HL-60 (cell line): ENCODE results near the gene BABAM2.
"Not testable (repeated sequence)": the region's sequence is repeated elsewhere in the genome, so short reads cannot be mapped to it uniquely, and the experiment has no call there.

Source experiments
- DNase-seq, 2 experiments: peaks; one replicate each; pipeline ENCODE4 v3.0.0-alpha.2; 2010 to 2020; ENCODE audit warnings: low read depth in 1 of 2, low spot score in 1 of 2
- H3K27ac ChIP-seq: fragments of 250-450 bp; sonication (Bioruptor Pico); replicated peaks from 2 replicates; pipeline ENCODE4 v1.5.1; 2020; ENCODE audit warnings: mild to moderate bottlenecking, moderate library complexity
- H3K27me3 ChIP-seq: fragments of 250-450 bp; sonication (Bioruptor Pico); 2 replicates; pipeline ENCODE4 v1.5.1; 2021; ENCODE audit warnings: mild to moderate bottlenecking, moderate library complexity; ENCODE audit not compliant: insufficient read depth, poor library complexity, severe bottlenecking
- H3K4me3 ChIP-seq: replicated peaks from 2 replicates; pipeline ENCODE4 v1.5.1; 2011; ENCODE audit warnings: mild to moderate bottlenecking, control low read depth, low read length; ENCODE audit not compliant: insufficient read depth
- CTCF ChIP-seq: IDR thresholded peaks from one replicate; pipeline ENCODE4 v1.5.1; 2011; ENCODE audit warnings: low read length, control low read depth, inconsistent platforms; ENCODE audit not compliant: insufficient read depth
- GABPA ChIP-seq: IDR thresholded peaks from 2 replicates; pipeline ENCODE4 v1.6.1; 2012; ENCODE audit warnings: low read depth
- POLR2AphosphoS5 ChIP-seq: IDR thresholded peaks from 2 replicates; pipeline ENCODE4 v1.6.1; 2012; ENCODE audit warnings: low read depth
- SPI1 ChIP-seq: IDR thresholded peaks from 2 replicates; pipeline ENCODE4 v1.6.1; 2012; ENCODE audit warnings: low read depth, mild to moderate bottlenecking, borderline replicate concordance
- TF ChIP-seq, protein P1 (sequence below): IDR thresholded peaks from 2 replicates; pipeline ENCODE4 v1.6.1; 2012; ENCODE audit warnings: low read depth; ENCODE audit not compliant: insufficient replicate concordance

The BABAM2 gene

DNA sequence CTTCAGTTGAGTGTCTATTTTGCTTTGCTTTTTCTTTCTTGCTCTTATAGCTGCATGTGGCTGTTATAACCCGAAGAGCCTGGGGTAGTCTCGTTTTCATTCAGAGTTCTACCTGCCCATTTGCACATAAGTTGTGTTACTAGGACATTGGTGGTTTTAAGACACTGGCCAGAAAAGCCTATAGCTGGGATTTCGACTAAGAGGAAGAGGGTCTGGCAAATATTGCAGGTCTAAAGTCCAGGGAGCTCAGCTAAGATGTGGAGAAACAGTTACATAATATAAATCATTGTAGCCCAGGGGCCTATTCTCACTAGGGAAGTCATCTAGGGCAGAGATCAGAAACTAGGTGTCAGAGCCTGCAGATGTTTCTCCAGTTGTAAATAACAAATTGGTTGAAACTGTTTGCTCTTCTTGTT is 120.8 kb downstream of the BABAM2 start:
- Histone ChIP-seq H3K4me3 (no peak overlapping the region), H3K27me3 (no peaks in the 10 kb centered on the region), H3K27ac (no peak overlapping the region)
- TF ChIP-seq, protein P1, sequence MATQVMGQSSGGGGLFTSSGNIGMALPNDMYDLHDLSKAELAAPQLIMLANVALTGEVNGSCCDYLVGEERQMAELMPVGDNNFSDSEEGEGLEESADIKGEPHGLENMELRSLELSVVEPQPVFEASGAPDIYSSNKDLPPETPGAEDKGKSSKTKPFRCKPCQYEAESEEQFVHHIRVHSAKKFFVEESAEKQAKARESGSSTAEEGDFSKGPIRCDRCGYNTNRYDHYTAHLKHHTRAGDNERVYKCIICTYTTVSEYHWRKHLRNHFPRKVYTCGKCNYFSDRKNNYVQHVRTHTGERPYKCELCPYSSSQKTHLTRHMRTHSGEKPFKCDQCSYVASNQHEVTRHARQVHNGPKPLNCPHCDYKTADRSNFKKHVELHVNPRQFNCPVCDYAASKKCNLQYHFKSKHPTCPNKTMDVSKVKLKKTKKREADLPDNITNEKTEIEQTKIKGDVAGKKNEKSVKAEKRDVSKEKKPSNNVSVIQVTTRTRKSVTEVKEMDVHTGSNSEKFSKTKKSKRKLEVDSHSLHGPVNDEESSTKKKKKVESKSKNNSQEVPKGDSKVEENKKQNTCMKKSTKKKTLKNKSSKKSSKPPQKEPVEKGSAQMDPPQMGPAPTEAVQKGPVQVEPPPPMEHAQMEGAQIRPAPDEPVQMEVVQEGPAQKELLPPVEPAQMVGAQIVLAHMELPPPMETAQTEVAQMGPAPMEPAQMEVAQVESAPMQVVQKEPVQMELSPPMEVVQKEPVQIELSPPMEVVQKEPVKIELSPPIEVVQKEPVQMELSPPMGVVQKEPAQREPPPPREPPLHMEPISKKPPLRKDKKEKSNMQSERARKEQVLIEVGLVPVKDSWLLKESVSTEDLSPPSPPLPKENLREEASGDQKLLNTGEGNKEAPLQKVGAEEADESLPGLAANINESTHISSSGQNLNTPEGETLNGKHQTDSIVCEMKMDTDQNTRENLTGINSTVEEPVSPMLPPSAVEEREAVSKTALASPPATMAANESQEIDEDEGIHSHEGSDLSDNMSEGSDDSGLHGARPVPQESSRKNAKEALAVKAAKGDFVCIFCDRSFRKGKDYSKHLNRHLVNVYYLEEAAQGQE = no peak
- no peak for TF ChIP-seq CTCF
- no peak for TF ChIP-seq GABPA
- no peak for TF ChIP-seq POLR2AphosphoS5
- no peak for TF ChIP-seq SPI1
- DNase-seq = no peak

DNA sequence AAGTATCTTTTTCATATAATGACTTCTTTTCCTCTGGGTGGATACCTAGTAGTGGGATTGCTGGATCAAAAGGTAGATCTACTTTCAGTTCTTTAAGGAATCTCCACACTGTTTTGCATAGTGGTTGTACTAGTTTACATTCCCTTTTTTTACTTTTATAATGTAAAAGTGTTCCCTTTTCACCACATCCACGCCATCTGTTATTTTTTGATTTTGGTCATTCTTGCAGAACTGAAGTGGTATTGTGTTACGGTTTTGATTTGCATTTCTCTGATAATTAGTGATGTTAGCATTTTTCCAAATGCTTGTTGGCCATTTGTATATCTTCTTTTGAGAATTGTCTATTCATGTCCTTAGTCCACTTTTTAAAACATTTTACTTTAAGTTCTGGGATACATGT is 127.9 kb downstream of the BABAM2 start:
- not testable (repeated sequence) for H3K27me3 ChIP-seq, H3K4me3 ChIP-seq, H3K27ac ChIP-seq, DNase-seq

GRCh38 chr2:28019521-28019920 is 129.0 kb downstream of the BABAM2 start:
- not testable (repeated sequence) for H3K4me3 ChIP-seq, H3K27me3 ChIP-seq, H3K27ac ChIP-seq, DNase-seq

DNA sequence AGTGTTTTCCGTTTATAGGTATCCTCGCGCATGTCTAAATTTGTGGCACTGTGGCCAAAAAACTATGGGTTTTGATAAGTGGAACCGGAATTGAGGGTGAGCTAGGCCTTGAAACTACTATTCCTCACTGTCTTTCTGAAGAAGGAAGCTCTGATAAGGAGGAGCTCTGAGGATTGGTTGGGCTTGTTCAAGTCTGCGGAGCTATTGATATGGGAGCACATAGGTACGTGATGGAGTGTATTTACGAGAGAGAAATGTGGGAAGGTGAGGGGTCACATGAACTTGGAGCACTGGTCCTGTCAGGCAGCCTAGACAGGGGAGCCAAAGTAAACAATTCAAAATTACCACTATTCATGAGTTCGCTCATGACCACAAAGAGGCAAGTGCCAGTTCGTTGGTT is 131.4 kb downstream of the BABAM2 start:
- H3K27ac ChIP-seq = no peak overlapping the region
- no peak for DNase-seq
- no peaks in the 10 kb centered on the region for H3K27me3 ChIP-seq
- no peak overlapping the region for H3K4me3 ChIP-seq
- TF ChIP-seq POLR2AphosphoS5 (no peak), CTCF (no peak), SPI1 (no peak), GABPA (no peak)
- TF ChIP-seq, protein P1 = no peak

GRCh38 chr2:28025123-28025522 is 134.6 kb downstream of the BABAM2 start:
- no peak for DNase-seq
- TF ChIP-seq SPI1 (no peak), CTCF (no peak), GABPA (no peak), POLR2AphosphoS5 (no peak)
- TF ChIP-seq, protein P1 = no peak
- H3K27me3 ChIP-seq = no peaks in the 10 kb centered on the region
- no peak overlapping the region for H3K27ac ChIP-seq
- no peak overlapping the region for H3K4me3 ChIP-seq

DNA sequence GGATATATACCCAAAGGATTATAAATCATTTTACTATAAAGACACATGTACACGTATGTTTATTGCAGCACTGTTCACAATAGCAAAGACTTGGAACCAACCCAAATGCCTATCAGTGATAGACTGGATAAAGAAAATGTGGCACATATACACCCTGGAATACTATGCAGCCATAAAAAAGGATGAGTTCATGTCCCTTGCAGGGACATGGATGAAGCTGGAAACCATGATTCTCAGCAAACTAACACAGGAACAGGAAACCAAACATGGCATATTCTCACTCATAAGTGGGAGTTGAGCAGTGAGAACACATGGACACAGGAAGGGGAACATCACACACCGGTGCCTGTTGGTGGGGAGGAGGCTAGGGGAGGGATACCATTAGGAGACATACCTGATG is 135.7 kb downstream of the BABAM2 start:
- H3K27me3 ChIP-seq, H3K27ac ChIP-seq, DNase-seq, H3K4me3 ChIP-seq: not testable (repeated sequence)
